ENCODE data around the gene MOGAT3. TPM values are rescaled to one million over a fixed set of nuclear protein-coding genes. Genes with fewer than 3 reads are reported as not detected.

The MOGAT3 gene
- total and polyA plus RNA-seq, 9 of the 15 experiments (the other 6 are each of a cell fraction or from before 2014, with no cell fraction given), result 0.07 to 0.17 (median 0.13) TPM; not detected in 6

- TF ChIP-seq NEUROD1 (IDR thresholded peaks at IDR 0.05; ENCODE audit: borderline replicate concordance, low read depth, low read length, partially characterized antibody) (peak; percentile 24), TCF3 (CRISPR knock-in tag; IDR thresholded peaks at IDR 0.05) (peak; percentile 91), PML (IDR thresholded peaks at IDR 0.05; ENCODE audit: low read length) (peak; percentile 74), CBFA2T3 (IDR thresholded peaks at IDR 0.05) (peak; percentile 96), DPF2 (IDR thresholded peaks at IDR 0.05) (peak; percentile 80; the same call in 1 of the 2 replicates), ATF3 (IDR thresholded peaks at IDR 0.05) (no peak), ATF3 (CRISPR knock-in tag; conservative IDR thresholded peaks at IDR 0.05) (no peak), PATZ1 (CRISPR knock-in tag; IDR thresholded peaks at IDR 0.05; ENCODE audit: borderline replicate concordance) (no peak), HBP1 (CRISPR knock-in tag; IDR thresholded peaks at IDR 0.05) (peak; percentile 62; the same call in 1 of the 2 replicates), TFAP4 (CRISPR knock-in tag; IDR thresholded peaks at IDR 0.05; ENCODE audit: borderline replicate concordance) (peak; percentile 72), CREB3 (tag; conservative IDR thresholded peaks at IDR 0.05; ENCODE audit: low read depth) (peak; percentile 59; the same call in 1 of the 2 replicates), NCOA1 (IDR thresholded peaks at IDR 0.05; ENCODE audit: low read depth) (peak; percentile 44; the same call in 1 of the 2 replicates), MNT (conservative IDR thresholded peaks at IDR 0.05) (0 out of 4 replicates have a peak, but pooled peaks of 1 of the 2 experiments have one; percentile 21), NCOR1 (IDR thresholded peaks at IDR 0.05) (peak; percentile 89), TAF1 (IDR thresholded peaks at IDR 0.05; ENCODE audit: control insufficient read depth, extremely low read depth, insufficient read depth, low read length, severe bottlenecking) (peak; percentile 51), PKNOX1 (IDR thresholded peaks at IDR 0.05) (0 out of 2 replicates have a peak, but pooled peaks have one; percentile 4)
Measured at GRCh38 chr7:101233907-101234547, 33.2 kb upstream of the MOGAT3 start (continued).

Measured in K562 (cell line).